Hypothalamus (tissue), 51 donors: ENCODE results near the gene RNF167.
A peak's percentile ranks its signal among the peaks of the same experiment; 100 is the strongest.

ENCODE experiments used
- DNase-seq, 51 donors: peaks; one replicate each; lab custom pipeline; 2025; lab: John Stamatoyannopoulos, UW

RNF167 gene

DNA sequence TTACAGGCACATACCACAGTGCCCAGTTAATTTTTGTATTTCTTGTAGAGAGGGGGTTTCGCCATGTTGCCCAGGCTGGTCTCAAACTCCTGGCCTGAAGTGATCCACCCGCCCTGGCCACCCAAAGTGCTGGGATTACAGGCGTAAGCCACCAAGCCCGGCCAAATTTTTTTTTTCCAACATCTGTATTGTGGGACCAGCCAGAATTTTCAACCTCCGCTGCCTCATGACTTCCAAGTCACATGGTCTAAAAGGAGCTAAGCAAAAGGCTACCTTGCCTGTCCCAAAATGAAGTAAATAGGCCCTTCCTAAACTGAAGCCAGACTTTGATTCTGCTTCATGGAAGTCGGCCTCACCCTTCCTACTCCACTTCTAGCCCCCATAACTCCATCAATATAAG, 31.8 kb downstream of the RNF167 start:
- no peak for DNase-seq

DNA sequence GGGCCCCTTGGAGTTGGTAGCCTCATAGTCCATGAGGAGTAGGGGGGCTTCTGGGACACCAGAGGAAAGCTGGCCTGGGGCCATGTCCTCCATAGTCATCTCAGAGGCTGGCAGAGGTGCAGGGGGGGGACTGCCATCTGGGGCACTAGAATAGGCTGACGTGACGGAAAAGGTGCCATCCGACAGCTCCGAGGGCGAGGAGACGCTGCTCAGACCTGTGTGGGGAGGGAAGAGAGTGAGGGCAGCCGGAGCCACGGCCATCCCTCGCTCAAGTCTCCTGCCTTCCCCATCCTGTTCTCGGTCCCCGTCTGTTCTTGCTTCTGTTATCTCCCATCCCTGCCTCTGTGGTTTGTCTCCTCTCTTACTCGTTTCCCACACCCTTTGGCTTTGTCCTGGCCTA, 32.3 kb downstream of the RNF167 start:
- no peak for DNase-seq

- DNase-seq = no peak
These were observed 32.7 kb downstream of the RNF167 start for GRCh38 chr17:4972752-4973151.

GRCh38 chr17:4973256-4974114, 33.4 kb downstream of the RNF167 start:
- DNase-seq = no peak

DNA sequence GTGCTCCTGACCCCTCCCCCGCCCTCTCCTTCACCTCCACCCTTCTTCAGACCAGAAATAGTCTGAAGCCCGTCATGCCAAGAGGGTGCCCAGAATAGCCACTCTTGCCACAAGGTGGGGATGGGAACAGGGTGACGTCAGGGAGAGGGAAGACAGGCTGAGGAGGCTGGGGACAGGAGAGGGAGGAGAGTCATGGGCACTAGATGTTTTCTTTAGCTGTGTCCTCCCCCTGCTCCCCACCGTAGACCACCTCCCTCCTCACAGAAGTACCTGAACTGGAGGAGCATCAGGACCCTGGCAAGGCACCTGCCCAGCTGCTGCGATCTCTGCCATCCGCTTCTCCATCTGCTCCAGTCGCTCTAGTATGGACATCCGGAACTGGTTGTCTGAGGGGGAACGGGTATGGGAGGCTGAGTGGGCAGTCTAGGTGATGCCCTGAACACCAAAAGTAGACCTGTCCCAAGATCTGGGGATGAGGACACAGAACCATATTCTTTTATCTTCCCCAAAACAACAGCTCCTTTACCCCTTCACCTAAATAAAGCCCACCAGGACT, 34.1 kb downstream of the RNF167 start:
- DNase-seq = peak in 1 of 51 donors; percentile 17

GRCh38 chr17:4978726-4979125, 38.7 kb downstream of the RNF167 start:
- DNase-seq = no peak

- peak in 2 of 51 donors; percentile 15 to 32 for DNase-seq
These were observed 40.7 kb downstream of the RNF167 start for GRCh38 chr17:4980644-4981216.

DNA sequence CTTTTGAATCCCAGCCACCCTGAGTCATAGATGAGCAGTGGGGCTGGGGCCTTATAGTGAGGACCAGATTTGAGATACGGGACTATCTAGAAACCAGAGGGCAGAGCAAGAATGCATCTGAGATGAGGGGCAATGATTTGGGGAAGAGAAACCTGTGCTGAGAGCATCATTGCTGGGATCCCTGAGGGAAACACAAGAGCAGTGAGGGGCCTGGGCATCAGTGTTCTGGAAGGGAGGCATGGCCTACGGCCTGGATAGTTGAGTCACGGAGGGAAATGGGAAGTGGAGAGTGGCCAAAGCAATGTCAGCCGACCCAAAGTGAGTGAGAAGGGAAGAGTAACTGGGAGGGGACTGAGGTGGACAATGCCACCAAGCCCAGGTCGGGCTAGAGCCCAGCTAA, 42.2 kb downstream of the RNF167 start:
- no peak for DNase-seq

GRCh38 chr17:4986403-4986802, 46.3 kb downstream of the RNF167 start:
- DNase-seq = peak in 2 of 51 donors; percentile 9 to 14

- DNase-seq = peak; percentile 24 to 90 (median 79)
These were observed 47.1 kb downstream of the RNF167 start, which contains the start of gene CAMTA2 for GRCh38 chr17:4986951-4987766. CAMTA2 (minus strand) TSS chr17:4987675; CDS start chr17:4986222, 1,453 bp downstream.

- DNase-seq = peak in 3 of 51 donors; percentile 53 to 58 (median 54)
These were observed 47.9 kb downstream of the RNF167 start for GRCh38 chr17:4987767-4988567.

DNA sequence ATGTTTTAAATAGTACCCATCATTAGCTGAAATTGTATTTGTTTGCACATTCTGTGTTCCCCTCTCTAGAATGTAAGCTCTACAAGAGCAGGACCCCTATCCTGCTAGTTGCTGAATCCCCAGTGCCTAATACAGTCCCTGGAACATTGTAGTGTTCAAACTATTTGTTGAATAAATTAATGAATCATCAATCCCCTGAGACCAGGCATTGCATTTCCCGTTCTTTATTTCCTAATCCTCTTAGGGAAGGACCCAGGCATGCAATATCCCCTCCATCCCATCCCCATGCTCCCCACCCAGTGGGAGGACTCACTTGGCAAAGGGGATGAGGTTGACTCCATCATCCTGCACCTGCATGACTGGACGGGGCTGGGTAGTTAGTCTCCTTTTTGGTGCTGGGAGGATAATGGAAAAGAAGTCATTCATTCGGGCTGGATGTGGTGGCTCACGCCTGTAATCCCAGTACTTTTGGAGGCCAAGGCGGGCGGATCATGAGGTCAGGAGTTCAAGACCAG, 54.1 kb downstream of the RNF167 start:
- DNase-seq = no peak
